ENCODE data around the gene TMEM260. TPM values are rescaled to one million over a fixed set of nuclear protein-coding genes. Genes with fewer than 3 reads are reported as not detected.
"Not testable (repeated sequence)": the region's sequence is repeated elsewhere in the genome, so short reads cannot be mapped to it uniquely, and the experiment has no call there.

Gene TMEM260
- total RNA-seq, 1 donor from 2014 or later = 30.0 TPM

DNA sequence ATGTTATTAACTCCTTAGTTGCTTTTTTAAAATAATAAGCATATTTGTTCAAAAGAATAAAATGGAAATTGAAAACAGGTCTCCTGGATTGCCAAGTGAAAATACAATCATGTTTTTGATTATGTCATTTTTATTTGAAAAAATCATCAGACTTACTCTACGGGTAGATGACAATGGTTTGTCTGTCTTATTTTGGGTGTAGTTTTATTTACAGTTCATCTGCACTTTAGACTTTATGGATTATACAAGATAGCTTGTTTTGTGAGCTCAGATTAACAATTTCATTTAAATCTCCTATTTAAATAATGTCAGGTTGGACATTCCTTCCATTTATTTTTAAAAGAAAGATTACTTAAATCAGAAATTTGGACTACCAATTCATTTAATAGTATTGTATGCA is 14.8 kb downstream of the TMEM260 start:
- no peak for TF ChIP-seq CTCF (conservative IDR thresholded peaks at IDR 0.05)
- Mint-ChIP-seq H3K27ac (no peak overlapping the region), H3K27me3 (no peaks in the 10 kb centered on the region), H3K36me3 (peaks cover 13% of the 10 kb centered on the region), H3K4me1 (ENCODE audit: unreplicated experiment) (no peaks in the 10 kb centered on the region), H3K9me3 (no peaks in the 10 kb centered on the region), H3K4me3 (no peak overlapping the region)
- DNase-seq (ENCODE audit: extremely low spot score, unreplicated experiment) = no peak

DNA sequence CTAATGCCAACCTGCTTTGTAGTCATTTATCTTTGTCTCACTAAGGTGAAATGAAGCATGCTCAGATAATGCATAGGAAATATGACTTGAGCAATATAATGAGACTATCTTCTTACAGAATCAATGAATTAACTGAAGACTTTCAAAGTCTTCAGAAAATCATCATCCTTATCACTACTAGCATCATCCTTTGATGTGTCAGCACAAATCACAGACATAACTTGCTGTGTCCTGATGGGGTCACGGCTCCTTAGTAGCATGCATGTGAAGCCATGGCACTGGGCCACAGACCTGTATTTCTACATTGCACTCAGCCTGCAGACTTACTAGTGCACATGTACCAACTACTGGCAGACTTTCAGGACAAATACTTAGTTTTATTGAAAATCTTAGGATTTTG is 18.9 kb downstream of the TMEM260 start:
- Mint-ChIP-seq H3K27me3 (no peaks in the 10 kb centered on the region), H3K27ac (no peak overlapping the region), H3K9me3 (no peaks in the 10 kb centered on the region), H3K36me3 (peaks cover 12% of the 10 kb centered on the region), H3K4me3 (no peak overlapping the region), H3K4me1 (ENCODE audit: unreplicated experiment) (no peaks in the 10 kb centered on the region)
- no peak for DNase-seq (ENCODE audit: extremely low spot score, unreplicated experiment)
- TF ChIP-seq CTCF (conservative IDR thresholded peaks at IDR 0.05) = no peak

DNA sequence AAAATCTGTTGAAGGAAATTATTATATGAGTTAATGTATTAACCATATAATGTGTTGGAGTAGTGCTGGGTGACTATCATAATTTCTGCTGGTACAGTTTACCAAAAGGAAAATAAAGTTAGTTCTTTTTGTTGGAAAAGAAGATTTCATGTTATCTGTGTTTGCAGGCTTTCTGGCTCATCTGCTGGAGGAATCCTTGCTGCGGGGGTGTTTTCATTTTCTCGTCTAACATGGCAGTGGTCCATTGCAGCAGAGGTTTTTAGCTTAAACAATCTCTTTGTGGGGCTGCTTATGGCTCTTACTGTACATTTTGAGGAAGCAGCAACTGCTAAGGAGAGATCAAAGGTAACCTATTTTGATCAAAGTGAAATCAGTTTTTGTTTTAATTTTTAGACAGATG is 24.1 kb downstream of the TMEM260 start:
- Mint-ChIP-seq H3K9me3 (no peaks in the 10 kb centered on the region), H3K27ac (no peak overlapping the region), H3K36me3 (peaks cover 17% of the 10 kb centered on the region), H3K4me3 (no peak overlapping the region), H3K27me3 (no peaks in the 10 kb centered on the region), H3K4me1 (ENCODE audit: unreplicated experiment) (no peaks in the 10 kb centered on the region)
- no peak for TF ChIP-seq CTCF (conservative IDR thresholded peaks at IDR 0.05)
- DNase-seq (ENCODE audit: extremely low spot score, unreplicated experiment) = no peak

- Mint-ChIP-seq H3K27me3 (no peaks in the 10 kb centered on the region), H3K4me1 (ENCODE audit: unreplicated experiment) (no peaks in the 10 kb centered on the region), H3K4me3 (no peak overlapping the region), H3K9me3 (no peaks in the 10 kb centered on the region), H3K36me3 (peaks cover 21% of the 10 kb centered on the region), H3K27ac (no peak overlapping the region)
- DNase-seq (ENCODE audit: extremely low spot score, unreplicated experiment) = no peak
- no peak for TF ChIP-seq CTCF (conservative IDR thresholded peaks at IDR 0.05)
Observed at GRCh38 chr14:56608689-56609088, 29.1 kb downstream of the TMEM260 start.

DNA sequence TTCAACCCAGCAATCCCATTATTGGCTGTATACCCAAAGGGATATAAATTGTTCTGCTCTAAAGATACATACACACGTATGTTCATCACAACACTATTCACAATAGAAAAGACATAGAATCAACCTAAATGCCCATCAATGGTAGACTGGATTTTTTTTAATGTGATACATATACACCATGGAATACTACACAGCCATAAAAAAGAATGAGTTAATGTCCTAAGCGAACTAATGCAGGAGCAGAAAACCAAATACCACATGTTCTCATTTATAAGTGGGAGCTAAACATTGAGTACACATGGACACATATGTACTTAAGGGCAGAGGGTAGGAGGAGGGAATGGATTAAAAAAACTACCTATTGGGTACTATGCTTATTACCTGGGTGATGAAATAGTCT is 32.1 kb downstream of the TMEM260 start:
- not testable (repeated sequence) for H3K9me3 Mint-ChIP-seq; H3K4me3 Mint-ChIP-seq; H3K4me1 Mint-ChIP-seq (ENCODE audit: unreplicated experiment); DNase-seq (ENCODE audit: extremely low spot score, unreplicated experiment); H3K27ac Mint-ChIP-seq; H3K27me3 Mint-ChIP-seq
- peaks cover 20% of the 10 kb centered on the region for H3K36me3 Mint-ChIP-seq

GRCh38 chr14:56617084-56617483 is 37.5 kb downstream of the TMEM260 start:
- Mint-ChIP-seq H3K4me1 (ENCODE audit: unreplicated experiment) (no peaks in the 10 kb centered on the region), H3K27me3 (no peaks in the 10 kb centered on the region), H3K9me3 (no peaks in the 10 kb centered on the region), H3K4me3 (no peak overlapping the region), H3K27ac (no peak overlapping the region), H3K36me3 (peaks cover 10% of the 10 kb centered on the region)
- TF ChIP-seq CTCF (conservative IDR thresholded peaks at IDR 0.05) = no peak
- DNase-seq (ENCODE audit: extremely low spot score, unreplicated experiment) = no peak

Data from type B pancreatic cell (in vitro differentiated cells).